ENCODE results near the gene FRMD8. TPM values are rescaled to one million over a fixed set of nuclear protein-coding genes. Genes with fewer than 3 reads are reported as not detected.

Gene FRMD8
- total and polyA plus RNA-seq, 9 of the 15 experiments (the other 6 are each of a cell fraction or from before 2014, with no cell fraction given), result 4.5 to 54.5 (median 15.8) TPM

DNA sequence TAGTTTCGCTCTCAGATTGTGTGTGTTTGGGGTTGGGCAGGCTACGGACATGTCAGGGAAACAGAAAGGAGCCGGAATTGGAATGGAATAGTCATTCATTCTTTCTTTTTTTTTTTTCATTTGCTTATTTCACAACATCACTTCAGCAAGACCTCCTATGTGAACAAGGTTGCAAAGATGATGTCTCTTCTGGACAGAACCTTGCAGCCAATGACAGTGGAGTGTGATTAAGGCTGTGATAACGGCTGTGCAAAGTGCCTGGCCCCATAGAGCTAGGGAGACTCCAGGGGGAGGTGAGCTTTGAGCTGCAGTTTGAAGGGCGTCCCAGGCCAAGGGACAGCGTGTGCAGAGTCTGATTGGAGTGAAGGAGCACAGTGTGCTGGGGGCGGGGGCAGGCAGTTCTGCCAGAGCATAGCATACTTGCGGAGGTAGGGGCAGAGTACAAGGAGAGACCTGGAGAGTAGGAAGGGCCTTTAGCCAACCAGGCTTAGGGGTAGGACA is 28.5 kb upstream of the FRMD8 start:
- Histone ChIP-seq H3K4me3 (no peak overlapping the region), H3K9me3 (replicated peaks; ENCODE audit: control insufficient read depth, insufficient read depth, low read depth, low read length) (no peaks in the 10 kb centered on the region), H4K20me1 (replicated peaks; ENCODE audit: control insufficient read depth, insufficient read depth, low read length) (peaks cover 6% of the 10 kb centered on the region; the same call in 1 of the 2 replicates), H3K9ac (ENCODE audit: insufficient read depth in 1 of 2, low read depth in 2 of 2, low read length in 2 of 2) (peak overlapping the region; percentile 37 to 83; a peak in 3 of 4 replicates), H2AFZ (ENCODE audit: low read depth, low read length) (peak overlapping the region; percentile 16; the same call in 1 of the 2 replicates), H3K4me2 (ENCODE audit: insufficient read depth, low read length) (peak overlapping the region; percentile 38; the same call in 1 of the 2 replicates), H3K4me1 (replicated peaks in 1 of 2; ENCODE audit: control insufficient read depth in 2 of 2, insufficient read depth in 2 of 2, low read length in 2 of 2) (peaks cover 34 to 59% of the 10 kb centered on the region in 2 experiments), H3K27ac (ENCODE audit: extremely low read depth, low read depth, low read length) (no peak overlapping the region), H3K27me3 (ENCODE audit: control insufficient read depth in 2 of 2, insufficient read depth in 2 of 2, low read length in 2 of 2) (no peaks in the 10 kb centered on the region), H3K79me2 (ENCODE audit: control insufficient read depth, insufficient read depth, low read length) (no peaks in the 10 kb centered on the region), H3K36me3 (ENCODE audit: control insufficient read depth, insufficient read depth, low read length) (no peaks in the 10 kb centered on the region), H3K9me1 (ENCODE audit: control insufficient read depth, insufficient read depth, low read length) (no peaks in the 10 kb centered on the region)
- ChIA-PET POLR2A (interaction anchor here (0.7 to 15.6 kb wide), 9 partner anchors 13 to 163 kb away, joined by 3 to 253 read pairs (median 4); partner anchors contain the start of genes MALAT1 and NEAT1), CTCF (ENCODE audit: low intra/inter-chr PET ratio) (no interaction called here)
- intact Hi-C loops (cut with micrococcal nuclease) (no loop called here), in situ Hi-C loops (cut with MboI) (no loop called here)
- DNase-seq (ENCODE audit: extremely low read depth in 1 of 4, low spot score in 3 of 4) (peak; percentile 60 to 74 (median 64)), ATAC-seq (peak; percentile 54), FAIRE-seq (peak; percentile 29)
- BruUV-seq (replicated peaks), result no TSS peak
- WGBS (ENCODE audit: insufficient coverage, low coverage, missing lambda C conversion rate), result 11% methylated on average over 8 of the region's 8 CpGs
- TF ChIP-seq ARID1B (IDR thresholded peaks at IDR 0.05), result peak; percentile 27; the same call in 1 of the 2 replicates
- TF ChIP-seq ZFPM2 (CRISPR knock-in tag; IDR thresholded peaks at IDR 0.05), result no peak
- peak; percentile 23; the same call in 1 of the 2 replicates for TF ChIP-seq RB1 (IDR thresholded peaks at IDR 0.05; ENCODE audit: low read depth)
- TF ChIP-seq ZNF445 (CRISPR knock-in tag; IDR thresholded peaks at IDR 0.05; ENCODE audit: low read depth), result no peak
- no peak for TF ChIP-seq KLF10 (CRISPR knock-in tag; IDR thresholded peaks at IDR 0.05)
- TF ChIP-seq CEBPB (tag; IDR thresholded peaks at IDR 0.05), result peak; percentile 85
- TF ChIP-seq GATAD2A (IDR thresholded peaks at IDR 0.05), result 0 out of 2 replicates have a peak, but pooled peaks have one; percentile 16
- no peak for TF ChIP-seq DEAF1 (CRISPR knock-in tag; IDR thresholded peaks at IDR 0.05)
- TF ChIP-seq GATA2 (CRISPR knock-in tag; IDR thresholded peaks at IDR 0.05), result peak; percentile 36; the same call in 1 of the 2 replicates
- TF ChIP-seq SMARCA5 (IDR thresholded peaks at IDR 0.05), result 0 out of 2 replicates have a peak, but pooled peaks have one; percentile 13
- TF ChIP-seq ZNF584 (CRISPR knock-in tag; IDR thresholded peaks at IDR 0.05; ENCODE audit: low read depth), result no peak
- TF ChIP-seq DPF2 (IDR thresholded peaks at IDR 0.05), result 0 out of 2 replicates have a peak, but pooled peaks have one; percentile 48
- peak; percentile 31; the same call in 1 of the 2 replicates for TF ChIP-seq SMARCA4 (IDR thresholded peaks at IDR 0.05)
- TF ChIP-seq ZKSCAN8 (CRISPR knock-in tag; IDR thresholded peaks at IDR 0.05), result no peak
- TF ChIP-seq MYC (IDR thresholded peaks at IDR 0.05; ENCODE audit: low read depth, low read length), result 0 out of 2 replicates have a peak, but pooled peaks have one; percentile 20
- no peak for TF ChIP-seq MYC (CRISPR knock-in tag; IDR thresholded peaks at IDR 0.05; ENCODE audit: borderline replicate concordance, low read depth)
- TF ChIP-seq, protein P1, sequence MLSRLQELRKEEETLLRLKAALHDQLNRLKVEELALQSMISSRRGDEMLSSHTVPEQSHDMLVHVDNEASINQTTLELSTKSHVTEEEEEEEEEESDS (CRISPR knock-in tag; IDR thresholded peaks at IDR 0.05), result no peak
- no peak for TF ChIP-seq PTBP1 (IDR thresholded peaks at IDR 0.05; ENCODE audit: low read depth, low read length)
- TF ChIP-seq, protein P2, sequence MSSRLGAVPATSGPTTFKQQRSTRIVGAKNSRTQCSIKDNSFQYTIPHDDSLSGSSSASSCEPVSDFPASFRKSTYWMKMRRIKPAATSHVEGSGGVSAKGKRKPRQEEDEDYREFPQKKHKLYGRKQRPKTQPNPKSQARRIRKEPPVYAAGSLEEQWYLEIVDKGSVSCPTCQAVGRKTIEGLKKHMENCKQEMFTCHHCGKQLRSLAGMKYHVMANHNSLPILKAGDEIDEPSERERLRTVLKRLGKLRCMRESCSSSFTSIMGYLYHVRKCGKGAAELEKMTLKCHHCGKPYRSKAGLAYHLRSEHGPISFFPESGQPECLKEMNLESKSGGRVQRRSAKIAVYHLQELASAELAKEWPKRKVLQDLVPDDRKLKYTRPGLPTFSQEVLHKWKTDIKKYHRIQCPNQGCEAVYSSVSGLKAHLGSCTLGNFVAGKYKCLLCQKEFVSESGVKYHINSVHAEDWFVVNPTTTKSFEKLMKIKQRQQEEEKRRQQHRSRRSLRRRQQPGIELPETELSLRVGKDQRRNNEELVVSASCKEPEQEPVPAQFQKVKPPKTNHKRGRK (tag; IDR thresholded peaks at IDR 0.05), result no peak
- TF ChIP-seq NFYB (IDR thresholded peaks at IDR 0.05; ENCODE audit: extremely low read depth, insufficient read length), result peak; percentile 59
- no peak for TF ChIP-seq FOXA3 (CRISPR knock-in tag; conservative IDR thresholded peaks at IDR 0.05 in 1 of 2, IDR thresholded peaks at IDR 0.05 in 1 of 2)
- peak; percentile 59; the same call in 1 of the 2 replicates for TF ChIP-seq CTBP1 (IDR thresholded peaks at IDR 0.05; ENCODE audit: borderline replicate concordance)
- peak; percentile 42 for TF ChIP-seq CBFA2T3 (IDR thresholded peaks at IDR 0.05)

All from K562 (cell line).